ENCODE data around the gene SLC35F3. TPM values are rescaled to one million over a fixed set of nuclear protein-coding genes. Genes with fewer than 3 reads are reported as not detected.

The SLC35F3 gene
- total RNA-seq, 1 donor from 2014 or later = 0.57 TPM

DNA sequence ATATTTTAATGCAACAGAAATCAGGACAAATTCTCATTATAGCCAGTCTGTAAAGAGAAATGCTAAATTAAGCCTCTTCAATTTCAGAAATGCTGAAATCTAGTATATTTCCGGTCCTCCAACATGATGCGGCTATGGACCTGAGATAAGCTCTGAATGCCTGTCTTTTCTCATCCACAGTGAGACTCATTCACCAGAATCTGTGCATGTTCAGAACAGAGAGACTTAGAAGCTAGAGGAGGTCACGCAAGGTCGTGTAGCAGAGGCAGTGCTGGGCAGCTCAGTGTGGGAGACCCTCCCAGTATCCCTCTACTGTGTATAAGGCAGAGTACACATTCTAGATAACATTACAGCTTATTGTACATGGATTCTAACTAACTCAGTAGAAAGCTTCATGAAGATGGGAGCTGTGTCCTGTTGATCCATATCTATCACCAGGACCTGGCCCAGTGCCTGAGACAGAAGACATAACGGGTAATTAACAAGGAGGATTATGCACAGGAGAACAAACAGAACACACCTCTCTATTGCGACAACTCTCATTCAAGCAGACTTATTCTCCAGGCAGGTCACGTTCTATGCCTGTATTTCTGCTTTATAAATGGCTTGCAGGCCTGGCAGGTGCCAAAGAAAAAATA lies 371.8 kb downstream of the SLC35F3 start:
- peaks cover 2% of the 10 kb centered on the region for H3K9me3 ChIP-seq (ENCODE audit: insufficient read depth, low read depth, low read length)
- no peak overlapping the region for H2AFZ ChIP-seq (ENCODE audit: low read depth, low read length)
- peaks cover 2% of the 10 kb centered on the region for H3K36me3 Mint-ChIP-seq (ENCODE audit: low read depth, unreplicated experiment)
- H3K4me1 Mint-ChIP-seq (ENCODE audit: low read depth, unreplicated experiment) = no peaks in the 10 kb centered on the region
- no peak overlapping the region for H3K27ac Mint-ChIP-seq (ENCODE audit: unreplicated experiment)
- H3K79me2 ChIP-seq (ENCODE audit: insufficient read depth, low read length) = no peaks in the 10 kb centered on the region
- no peaks in the 10 kb centered on the region for H3K27me3 ChIP-seq (ENCODE audit: insufficient read depth, low read length)
- H3K4me2 ChIP-seq (ENCODE audit: low read length) = no peak overlapping the region
- H3K9me3 Mint-ChIP-seq (ENCODE audit: unreplicated experiment) = no peaks in the 10 kb centered on the region
- no peak for FAIRE-seq
- H3K27ac ChIP-seq (ENCODE audit: low read depth, low read length) = no peak overlapping the region
- peaks cover 18% of the 10 kb centered on the region for H3K27me3 Mint-ChIP-seq (ENCODE audit: low read depth, unreplicated experiment)
- H3K4me1 ChIP-seq (ENCODE audit: insufficient read depth, low read length) = no peaks in the 10 kb centered on the region
- no peak overlapping the region for H3K4me3 Mint-ChIP-seq (ENCODE audit: unreplicated experiment)
- no peak overlapping the region for H3K4me3 ChIP-seq (ENCODE audit: insufficient read depth, low read depth, low read length)
- TF ChIP-seq, protein P1, sequence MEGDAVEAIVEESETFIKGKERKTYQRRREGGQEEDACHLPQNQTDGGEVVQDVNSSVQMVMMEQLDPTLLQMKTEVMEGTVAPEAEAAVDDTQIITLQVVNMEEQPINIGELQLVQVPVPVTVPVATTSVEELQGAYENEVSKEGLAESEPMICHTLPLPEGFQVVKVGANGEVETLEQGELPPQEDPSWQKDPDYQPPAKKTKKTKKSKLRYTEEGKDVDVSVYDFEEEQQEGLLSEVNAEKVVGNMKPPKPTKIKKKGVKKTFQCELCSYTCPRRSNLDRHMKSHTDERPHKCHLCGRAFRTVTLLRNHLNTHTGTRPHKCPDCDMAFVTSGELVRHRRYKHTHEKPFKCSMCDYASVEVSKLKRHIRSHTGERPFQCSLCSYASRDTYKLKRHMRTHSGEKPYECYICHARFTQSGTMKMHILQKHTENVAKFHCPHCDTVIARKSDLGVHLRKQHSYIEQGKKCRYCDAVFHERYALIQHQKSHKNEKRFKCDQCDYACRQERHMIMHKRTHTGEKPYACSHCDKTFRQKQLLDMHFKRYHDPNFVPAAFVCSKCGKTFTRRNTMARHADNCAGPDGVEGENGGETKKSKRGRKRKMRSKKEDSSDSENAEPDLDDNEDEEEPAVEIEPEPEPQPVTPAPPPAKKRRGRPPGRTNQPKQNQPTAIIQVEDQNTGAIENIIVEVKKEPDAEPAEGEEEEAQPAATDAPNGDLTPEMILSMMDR (IDR thresholded peaks at IDR 0.05; ENCODE audit: insufficient read depth, low read depth, low read length) = no peak
- no peak for TF ChIP-seq EZH2 (IDR thresholded peaks at IDR 0.05; ENCODE audit: insufficient read depth, low read length)
- no peak overlapping the region for H3K9ac ChIP-seq (ENCODE audit: low read length)
- DNase-seq (ENCODE audit: low read depth) = no peak
- no peaks in the 10 kb centered on the region for H4K20me1 ChIP-seq (ENCODE audit: insufficient read depth, low read length)
- H3K36me3 ChIP-seq (ENCODE audit: insufficient read depth, low read length) = no peaks in the 10 kb centered on the region

DNA sequence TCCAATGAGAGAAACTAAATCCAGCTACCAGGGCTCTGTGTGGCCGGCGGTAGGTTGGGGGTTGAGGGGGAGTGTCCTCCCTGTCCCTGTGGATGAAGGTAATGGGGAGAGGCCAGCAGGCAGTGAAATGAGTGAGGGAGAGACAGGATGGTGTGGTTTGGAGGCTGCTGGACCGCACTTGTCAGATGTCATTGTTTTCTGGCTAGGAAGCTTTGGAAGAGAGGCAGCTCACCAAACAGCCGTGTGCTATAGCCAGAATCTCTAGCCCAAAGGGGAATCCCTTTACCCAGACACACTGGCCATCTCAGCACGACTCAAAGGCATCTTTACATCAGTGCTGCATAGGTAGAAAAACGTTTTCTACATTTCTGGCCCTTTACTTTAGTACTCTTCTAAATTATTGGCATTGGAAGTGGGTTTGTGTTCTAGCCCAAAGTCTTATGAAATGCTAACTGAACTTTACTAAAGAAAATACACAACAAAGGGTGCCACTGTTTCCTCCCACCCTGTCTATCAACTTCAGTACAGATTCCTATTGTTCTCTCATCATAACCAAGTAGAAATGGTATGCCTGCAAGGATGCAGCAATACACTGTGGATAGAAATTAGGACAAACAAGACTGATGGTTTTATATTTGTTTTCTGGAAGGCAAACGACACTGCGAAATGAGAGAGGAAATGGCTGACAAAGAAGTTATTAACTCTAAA lies 372.8 kb downstream of the SLC35F3 start:
- H3K9me3 Mint-ChIP-seq (ENCODE audit: unreplicated experiment) = no peaks in the 10 kb centered on the region
- no peaks in the 10 kb centered on the region for H3K27me3 ChIP-seq (ENCODE audit: insufficient read depth, low read length)
- no peak overlapping the region for H3K4me3 Mint-ChIP-seq (ENCODE audit: unreplicated experiment)
- H3K4me1 ChIP-seq (ENCODE audit: insufficient read depth, low read length) = no peaks in the 10 kb centered on the region
- TF ChIP-seq, protein P1 (IDR thresholded peaks at IDR 0.05; ENCODE audit: insufficient read depth, low read depth, low read length) = no peak
- TF ChIP-seq EZH2 (IDR thresholded peaks at IDR 0.05; ENCODE audit: insufficient read depth, low read length) = no peak
- no peaks in the 10 kb centered on the region for H3K36me3 ChIP-seq (ENCODE audit: insufficient read depth, low read length)
- no peak overlapping the region for H3K27ac ChIP-seq (ENCODE audit: low read depth, low read length)
- no peaks in the 10 kb centered on the region for H3K4me1 Mint-ChIP-seq (ENCODE audit: low read depth, unreplicated experiment)
- H3K36me3 Mint-ChIP-seq (ENCODE audit: low read depth, unreplicated experiment) = peaks cover 2% of the 10 kb centered on the region
- no peak for FAIRE-seq
- no peak for DNase-seq (ENCODE audit: low read depth)
- H3K9me3 ChIP-seq (ENCODE audit: insufficient read depth, low read depth, low read length) = peaks cover 2% of the 10 kb centered on the region
- no peak overlapping the region for H3K9ac ChIP-seq (ENCODE audit: low read length)
- H3K4me2 ChIP-seq (ENCODE audit: low read length) = no peak overlapping the region
- H3K4me3 ChIP-seq (ENCODE audit: insufficient read depth, low read depth, low read length) = no peak overlapping the region
- peaks cover 21% of the 10 kb centered on the region for H3K27me3 Mint-ChIP-seq (ENCODE audit: low read depth, unreplicated experiment)
- no peak overlapping the region for H3K27ac Mint-ChIP-seq (ENCODE audit: unreplicated experiment)
- no peaks in the 10 kb centered on the region for H4K20me1 ChIP-seq (ENCODE audit: insufficient read depth, low read length)
- H2AFZ ChIP-seq (ENCODE audit: low read depth, low read length) = no peak overlapping the region
- H3K79me2 ChIP-seq (ENCODE audit: insufficient read depth, low read length) = no peaks in the 10 kb centered on the region

DNA sequence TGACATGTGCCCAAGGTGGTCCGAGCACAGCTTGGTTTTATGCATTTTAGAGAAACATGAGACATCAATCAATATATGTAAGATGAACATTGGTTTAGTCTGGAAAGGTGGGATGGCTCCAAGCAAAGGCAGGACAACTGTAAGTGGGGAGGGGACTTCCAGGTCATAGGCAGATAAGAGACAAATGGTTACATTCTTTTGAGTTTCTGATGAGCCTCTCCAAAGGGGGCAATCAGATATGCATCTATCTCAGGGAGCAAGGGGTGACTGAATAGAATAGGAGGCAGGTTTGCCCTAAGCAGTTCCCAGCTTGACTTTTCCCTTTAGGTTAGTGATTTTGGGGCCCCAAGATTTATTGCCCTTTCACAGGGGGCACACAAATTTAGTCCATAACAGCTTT lies 374.5 kb downstream of the SLC35F3 start:
- Mint-ChIP-seq H3K36me3 (ENCODE audit: low read depth, unreplicated experiment) (peaks cover 2% of the 10 kb centered on the region), H3K4me3 (ENCODE audit: unreplicated experiment) (no peak overlapping the region), H3K4me1 (ENCODE audit: low read depth, unreplicated experiment) (no peaks in the 10 kb centered on the region), H3K9me3 (ENCODE audit: unreplicated experiment) (peaks cover 1% of the 10 kb centered on the region), H3K27me3 (ENCODE audit: low read depth, unreplicated experiment) (peaks cover 13% of the 10 kb centered on the region), H3K27ac (ENCODE audit: unreplicated experiment) (no peak overlapping the region)
- H3K4me3 ChIP-seq (ENCODE audit: insufficient read depth, low read depth, low read length) = no peak overlapping the region
- FAIRE-seq (no peak), DNase-seq (ENCODE audit: low read depth) (no peak)
- no peaks in the 10 kb centered on the region for H3K27me3 ChIP-seq (ENCODE audit: insufficient read depth, low read length)
- H3K9me3 ChIP-seq (ENCODE audit: insufficient read depth, low read depth, low read length) = peaks cover 2% of the 10 kb centered on the region
- no peaks in the 10 kb centered on the region for H3K79me2 ChIP-seq (ENCODE audit: insufficient read depth, low read length)
- H4K20me1 ChIP-seq (ENCODE audit: insufficient read depth, low read length) = no peaks in the 10 kb centered on the region
- TF ChIP-seq, protein P1 (IDR thresholded peaks at IDR 0.05; ENCODE audit: insufficient read depth, low read depth, low read length) = no peak
- TF ChIP-seq EZH2 (IDR thresholded peaks at IDR 0.05; ENCODE audit: insufficient read depth, low read length) = no peak
- no peak overlapping the region for H3K9ac ChIP-seq (ENCODE audit: low read length)
- H2AFZ ChIP-seq (ENCODE audit: low read depth, low read length) = no peak overlapping the region
- H3K4me1 ChIP-seq (ENCODE audit: insufficient read depth, low read length) = no peaks in the 10 kb centered on the region
- no peaks in the 10 kb centered on the region for H3K36me3 ChIP-seq (ENCODE audit: insufficient read depth, low read length)
- H3K4me2 ChIP-seq (ENCODE audit: low read length) = no peak overlapping the region
- H3K27ac ChIP-seq (ENCODE audit: low read depth, low read length) = no peak overlapping the region

All from astrocyte (in vitro differentiated cells and primary cell).